GM18520 (cell line): Measurements from ENCODE around the gene NINJ2.

Source experiments
- ATAC-seq: cut with Tn5 transposase; IDR thresholded peaks from one replicate; pipeline ENCODE4 v1.9.1; 2021; ENCODE audit not compliant: unreplicated experiment

NINJ2 gene

GRCh38 chr12:535396-535795 is 127.8 kb downstream of the NINJ2 start:
- ATAC-seq: no peak

- no peak for ATAC-seq
Observed at GRCh38 chr12:534216-534615, 129.0 kb downstream of the NINJ2 start.

- no peak for ATAC-seq
Observed at GRCh38 chr12:533718-534117, 129.5 kb downstream of the NINJ2 start.

GRCh38 chr12:532908-533565 is 130.2 kb downstream of the NINJ2 start:
- ATAC-seq: no peak

- ATAC-seq: no peak
Observed at GRCh38 chr12:531951-532585, 131.2 kb downstream of the NINJ2 start.

GRCh38 chr12:530821-531220 is 132.4 kb downstream of the NINJ2 start:
- no peak for ATAC-seq

GRCh38 chr12:530308-530707 is 132.9 kb downstream of the NINJ2 start:
- no peak for ATAC-seq

- no peak for ATAC-seq
Observed at GRCh38 chr12:527729-528128, 135.5 kb downstream of the NINJ2 start.

- no peak for ATAC-seq
Observed at GRCh38 chr12:527241-527640, 136.0 kb downstream of the NINJ2 start.

GRCh38 chr12:526089-526488 is 137.2 kb downstream of the NINJ2 start:
- ATAC-seq: no peak

GRCh38 chr12:524167-524951 is 138.9 kb downstream of the NINJ2 start:
- no peak for ATAC-seq

GRCh38 chr12:522692-523378 is 140.4 kb downstream of the NINJ2 start:
- ATAC-seq: no peak

- ATAC-seq: no peak
Observed at GRCh38 chr12:520119-520518, 143.1 kb downstream of the NINJ2 start.

GRCh38 chr12:517538-517937 is 145.7 kb downstream of the NINJ2 start:
- no peak for ATAC-seq
